A549 (cell line): ENCODE data around the gene CHD6. TPM values are rescaled to one million over a fixed set of nuclear protein-coding genes. Genes with fewer than 3 reads are reported as not detected.
A peak's percentile ranks its signal among the peaks of the same experiment; 100 is the strongest.

Source experiments
- ATAC-seq, 2 experiments: fragments of 200-7000 bp in 1 of 2; fragments of >200 bp in 1 of 2; cut with Nextera tagmentation in 1 of 2; cut with Tn5 transposase in 1 of 2; 3 replicates each; pipeline versions ENCODE4 v1.8.0 to v1.9.1; 2018 to 2020; ENCODE audit warnings: mild to moderate bottlenecking in 1 of 2, moderate library complexity in 1 of 2
- CTCF ChIA-PET: fragments of 300-600 bp; sonication (Branson Sonifier 250); formaldehyde crosslinking; extraction: SDS; loops from one replicate; lab custom pipeline; 2021; ENCODE audit warnings: antibody characterized with exemption, inconsistent platforms; lab: Yijun Ruan, JAX
- POLR2A ChIA-PET: fragments of 350-600 bp; formaldehyde crosslinking; extraction: SDS; loops from one replicate; lab custom pipeline; 2021; ENCODE audit warnings: antibody characterized with exemption, inconsistent platforms; lab: Yijun Ruan, JAX
- DNase-seq, 2 experiments: peaks; one replicate each; pipeline versions ENCODE4 v3.0.0 to v3.0.0-alpha.2; 2011 to 2016; ENCODE audit warnings: low read depth in 1 of 2, low spot score in 1 of 2
- FAIRE-seq: peaks from 2 replicates; lab custom pipeline; 2011; peaks lifted over from hg19 to GRCh38; lab: Jason Lieb, UNC
- H3K27ac ChIP-seq, 2 experiments: fragments of >200 bp; sonication (Bioruptor Twin); formaldehyde crosslinking; 3 replicates each; pipeline ENCODE4 v1.5.1; 2016 to 2017
- H3K4me1 ChIP-seq: fragments of >200 bp; sonication (Bioruptor Twin); formaldehyde crosslinking; 3 replicates; pipeline ENCODE4 v1.6.1; 2016
- H3K4me2 ChIP-seq: fragments of >200 bp; sonication (Bioruptor Twin); formaldehyde crosslinking; 3 replicates; pipeline ENCODE4 v1.6.1; 2016
- H3K4me3 ChIP-seq: fragments of >200 bp; sonication (Bioruptor Twin); formaldehyde crosslinking; 3 replicates; pipeline ENCODE4 v1.5.1; 2016
- H3K9me3 ChIP-seq: fragments of >200 bp; sonication (Bioruptor Twin); formaldehyde crosslinking; 3 replicates; pipeline ENCODE4 v1.6.1; 2016
- CEBPB ChIP-seq, 2 experiments: fragments of >200 bp in 1 of 2; sonication (Bioruptor Twin) in 1 of 2; formaldehyde crosslinking in 1 of 2; IDR thresholded peaks; 2 replicates each; pipeline ENCODE4 v1.6.1; 2012 to 2016
- CHD2 ChIP-seq: fragments of 150-350 bp; IDR thresholded peaks from 2 replicates; pipeline ENCODE4 v1.6.1; 2014; ENCODE audit warnings: low read length; ENCODE audit not compliant: partially characterized antibody
- CHD4 ChIP-seq: fragments of 200-600 bp; sonication (generic); IDR thresholded peaks from 2 replicates; pipeline ENCODE4 v1.6.1; 2016; ENCODE audit warnings: antibody characterized with exemption, mild to moderate bottlenecking, borderline replicate concordance
- ESRRA ChIP-seq: fragments of 150-350 bp; IDR thresholded peaks from 2 replicates; pipeline ENCODE4 v1.6.1; 2014; ENCODE audit warnings: mild to moderate bottlenecking, low read length, borderline replicate concordance
- FOSL2 ChIP-seq, 2 experiments: fragments of 450-650 bp in 1 of 2; fragments of >200 bp in 1 of 2; sonication (Bioruptor Twin) in 1 of 2; formaldehyde crosslinking; IDR thresholded peaks; 2 replicates each; pipeline versions ENCODE4 v1.5.0 to v1.6.1; 2016 to 2020; ENCODE audit warnings: mild to moderate bottlenecking in 1 of 2, moderate library complexity in 1 of 2
- FOXS1 ChIP-seq: fragments of 250-450 bp; sonication (Bioruptor Pico); IDR thresholded peaks from 2 replicates; pipeline ENCODE4 v1.5.0; 2020; ENCODE audit warnings: mild to moderate bottlenecking, moderate library complexity
- GATA3 ChIP-seq: IDR thresholded peaks from 2 replicates; pipeline ENCODE4 v1.6.1; 2012; ENCODE audit warnings: borderline replicate concordance
- HMGXB4 ChIP-seq: fragments of 250-450 bp; sonication (Bioruptor Pico); IDR thresholded peaks from 2 replicates; pipeline ENCODE4 v1.5.0; 2021; ENCODE audit warnings: mild to moderate bottlenecking, moderate library complexity, borderline replicate concordance
- JUN ChIP-seq, 2 experiments: fragments of >200 bp; sonication (Bioruptor Twin); formaldehyde crosslinking; IDR thresholded peaks; 2 replicates in 1 of 2; 3 replicates in 1 of 2; pipeline ENCODE4 v1.6.1; 2016 to 2017
- MAX ChIP-seq: IDR thresholded peaks from 2 replicates; pipeline ENCODE4 v1.6.1; 2012
- NFE2L2 ChIP-seq: fragments of 150-350 bp; conservative IDR thresholded peaks from 2 replicates; pipeline ENCODE4 v1.6.1; 2014; ENCODE audit warnings: low read length
- NPAS2 ChIP-seq: fragments of 250-450 bp; sonication (Bioruptor Pico); IDR thresholded peaks from 2 replicates; pipeline ENCODE4 v1.8.0; 2022; ENCODE audit warnings: mild to moderate bottlenecking, moderate library complexity, borderline replicate concordance
- NR3C1 ChIP-seq: fragments of >200 bp; sonication (Bioruptor Twin); formaldehyde crosslinking; IDR thresholded peaks from 3 replicates; pipeline ENCODE4 v1.6.1; 2017
- PHF8 ChIP-seq: fragments of 200-600 bp; sonication (generic); IDR thresholded peaks from 2 replicates; pipeline ENCODE4 v1.6.1; 2016; ENCODE audit warnings: low read depth, mild to moderate bottlenecking, antibody characterized with exemption, moderate library complexity, borderline replicate concordance
- RCOR1 ChIP-seq: fragments of 150-350 bp; IDR thresholded peaks from 2 replicates; pipeline ENCODE4 v1.6.1; 2014; ENCODE audit warnings: antibody characterized with exemption, low read length, low read depth
- RFX5 ChIP-seq: fragments of 450-650 bp; IDR thresholded peaks from 2 replicates; pipeline ENCODE4 v1.7.1; 2014; ENCODE audit warnings: antibody characterized with exemption, mild to moderate bottlenecking, moderate library complexity
- RNF2 ChIP-seq: fragments of 200-600 bp; sonication (generic); IDR thresholded peaks from 2 replicates; pipeline ENCODE4 v1.6.1; 2016; ENCODE audit warnings: low read depth, mild to moderate bottlenecking, antibody characterized with exemption, moderate library complexity, borderline replicate concordance
- SMC3 ChIP-seq: fragments of >200 bp; sonication (Bioruptor Twin); formaldehyde crosslinking; IDR thresholded peaks from 3 replicates; pipeline ENCODE4 v1.6.1; 2018; ENCODE audit warnings: inconsistent platforms
- SREBF2 ChIP-seq: fragments of 450-650 bp; IDR thresholded peaks from 2 replicates; pipeline ENCODE4 v1.6.1; 2014; ENCODE audit warnings: mild to moderate bottlenecking, moderate library complexity
- USF2 ChIP-seq: fragments of 450-650 bp; IDR thresholded peaks from 2 replicates; pipeline ENCODE4 v1.6.1; 2014; ENCODE audit warnings: antibody characterized with exemption
- ZC3H11A ChIP-seq: fragments of 450-650 bp; IDR thresholded peaks from 2 replicates; pipeline ENCODE4 v1.6.1; 2014; ENCODE audit warnings: antibody characterized with exemption, mild to moderate bottlenecking
- ZFP36 ChIP-seq: fragments of 450-650 bp; IDR thresholded peaks from 2 replicates; pipeline ENCODE4 v1.6.1; 2014; ENCODE audit warnings: borderline replicate concordance; ENCODE audit not compliant: partially characterized antibody
- ZSCAN20 ChIP-seq: fragments of 250-450 bp; sonication (Bioruptor Pico); IDR thresholded peaks from 2 replicates; pipeline ENCODE4 v1.8.0; 2022; ENCODE audit warnings: mild to moderate bottlenecking, moderate library complexity
- WGBS: methylation state at CpG from one replicate; pipeline ENCODE4 v1.1.6; 2017; ENCODE audit errors: missing lambda C conversion rate; 5-methylcytosine and 5-hydroxymethylcytosine counted together
- polyA plus RNA-seq, 4 experiments: library from polyadenylated mRNA; depleted of rRNA in 3 of 4; stranded (reverse); fragments of >200 nt; fragmentation: RNase III in 1 of 4; extraction: RNeasy Plus Mini Kit Qiagen cat#74134 plus additional on column Dnase treatment in 1 of 4; gene quantifications; 2 replicates in 3 of 4; 3 replicates in 1 of 4; pipeline ENCODE4 v1.2.3, GENCODE V29; 2011 to 2017
- TF ChIP-seq, protein P1 (sequence below): fragments of 200-600 bp; sonication (generic); IDR thresholded peaks from 2 replicates; pipeline ENCODE4 v1.6.1; 2016; ENCODE audit warnings: antibody characterized with exemption, mild to moderate bottlenecking, moderate library complexity
- TF ChIP-seq, protein P2 (sequence below): IDR thresholded peaks from 2 replicates; pipeline ENCODE4 v1.6.1; 2012
- TF ChIP-seq, protein P3 (sequence below): IDR thresholded peaks from 2 replicates; pipeline ENCODE4 v1.6.1; 2012; ENCODE audit warnings: low read depth, borderline replicate concordance

CHD6 gene
- polyA plus RNA-seq, 2 of the 4 experiments (the other 2 are of a cell fraction), result 8.2 to 22.6 TPM

DNA sequence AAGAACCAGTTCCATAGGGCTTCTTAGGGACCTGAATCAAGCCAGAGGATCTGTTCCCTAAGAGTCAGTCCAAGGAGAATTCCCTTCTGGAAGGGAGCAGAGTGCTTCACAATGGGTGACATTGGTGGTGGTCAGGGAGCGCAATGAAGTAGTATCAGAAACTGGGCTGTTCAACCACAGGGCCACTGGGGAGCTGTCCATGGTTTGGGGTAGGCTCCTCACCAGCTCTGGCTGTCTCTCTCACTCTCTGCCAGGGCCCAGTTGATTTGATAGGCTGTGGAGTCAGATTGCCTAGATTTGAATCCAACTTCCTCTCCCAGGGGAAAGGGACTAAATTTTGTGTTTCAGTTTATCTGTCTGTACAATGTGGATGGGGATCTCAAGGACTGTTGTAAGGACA lies 36.7 kb upstream of the CHD6 start:
- ATAC-seq, result peak; percentile 58 to 77
- WGBS, result 100% methylated on average over 1 of the region's 1 CpG
- POLR2A ChIA-PET, result no interaction called here
- Histone ChIP-seq H3K9me3 (no peaks in the 10 kb centered on the region), H3K4me1 (no peaks in the 10 kb centered on the region), H3K4me2 (no peak overlapping the region), H3K27ac (no peak overlapping the region), H3K4me3 (no peak overlapping the region)
- TF ChIP-seq ESRRA, result no peak
- TF ChIP-seq, protein P1, sequence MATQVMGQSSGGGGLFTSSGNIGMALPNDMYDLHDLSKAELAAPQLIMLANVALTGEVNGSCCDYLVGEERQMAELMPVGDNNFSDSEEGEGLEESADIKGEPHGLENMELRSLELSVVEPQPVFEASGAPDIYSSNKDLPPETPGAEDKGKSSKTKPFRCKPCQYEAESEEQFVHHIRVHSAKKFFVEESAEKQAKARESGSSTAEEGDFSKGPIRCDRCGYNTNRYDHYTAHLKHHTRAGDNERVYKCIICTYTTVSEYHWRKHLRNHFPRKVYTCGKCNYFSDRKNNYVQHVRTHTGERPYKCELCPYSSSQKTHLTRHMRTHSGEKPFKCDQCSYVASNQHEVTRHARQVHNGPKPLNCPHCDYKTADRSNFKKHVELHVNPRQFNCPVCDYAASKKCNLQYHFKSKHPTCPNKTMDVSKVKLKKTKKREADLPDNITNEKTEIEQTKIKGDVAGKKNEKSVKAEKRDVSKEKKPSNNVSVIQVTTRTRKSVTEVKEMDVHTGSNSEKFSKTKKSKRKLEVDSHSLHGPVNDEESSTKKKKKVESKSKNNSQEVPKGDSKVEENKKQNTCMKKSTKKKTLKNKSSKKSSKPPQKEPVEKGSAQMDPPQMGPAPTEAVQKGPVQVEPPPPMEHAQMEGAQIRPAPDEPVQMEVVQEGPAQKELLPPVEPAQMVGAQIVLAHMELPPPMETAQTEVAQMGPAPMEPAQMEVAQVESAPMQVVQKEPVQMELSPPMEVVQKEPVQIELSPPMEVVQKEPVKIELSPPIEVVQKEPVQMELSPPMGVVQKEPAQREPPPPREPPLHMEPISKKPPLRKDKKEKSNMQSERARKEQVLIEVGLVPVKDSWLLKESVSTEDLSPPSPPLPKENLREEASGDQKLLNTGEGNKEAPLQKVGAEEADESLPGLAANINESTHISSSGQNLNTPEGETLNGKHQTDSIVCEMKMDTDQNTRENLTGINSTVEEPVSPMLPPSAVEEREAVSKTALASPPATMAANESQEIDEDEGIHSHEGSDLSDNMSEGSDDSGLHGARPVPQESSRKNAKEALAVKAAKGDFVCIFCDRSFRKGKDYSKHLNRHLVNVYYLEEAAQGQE, result peak; percentile 86
- TF ChIP-seq SREBF2, result no peak
- CTCF ChIA-PET, result interaction anchor here (1.6 kb wide), 1 partner anchor 38 kb away, joined by 4 read pairs; no protein-coding TSS in a partner anchor
- FAIRE-seq, result no peak
- DNase-seq, result no peak

GRCh38 chr20:41654292-41654691 lies 36.1 kb upstream of the CHD6 start:
- POLR2A ChIA-PET, result no interaction called here
- no peak for DNase-seq
- H3K4me3 ChIP-seq, result no peak overlapping the region
- no peak for FAIRE-seq
- no peaks in the 10 kb centered on the region for H3K9me3 ChIP-seq
- H3K4me2 ChIP-seq, result no peak overlapping the region
- TF ChIP-seq JUN (IDR thresholded peaks at IDR 0.05), result no peak
- no peak for TF ChIP-seq MAX
- no peak for TF ChIP-seq ESRRA
- TF ChIP-seq FOSL2 (IDR thresholded peaks at IDR 0.05), result no peak
- no peak for TF ChIP-seq FOSL2 (CRISPR knock-in tag; IDR thresholded peaks at IDR 0.05)
- no peak for TF ChIP-seq CHD2
- no peak for TF ChIP-seq RNF2
- TF ChIP-seq USF2, result no peak
- no peak for TF ChIP-seq GATA3
- TF ChIP-seq NR3C1, result no peak
- TF ChIP-seq NPAS2, result no peak
- no peak for TF ChIP-seq FOXS1 (CRISPR knock-in tag)
- TF ChIP-seq, all 56 proteins: peak for 0
- CTCF ChIA-PET, result no interaction called here
- WGBS, result 37% methylated on average over 3 of the region's 3 CpGs
- no peak for ATAC-seq
- Histone ChIP-seq H3K27ac (no peak overlapping the region), H3K4me1 (no peaks in the 10 kb centered on the region)

- Histone ChIP-seq H3K4me1 (no peaks in the 10 kb centered on the region), H3K4me3 (no peak overlapping the region), H3K9me3 (no peaks in the 10 kb centered on the region), H3K27ac (no peak overlapping the region), H3K4me2 (no peak overlapping the region)
- ATAC-seq (no peak), FAIRE-seq (no peak), DNase-seq (no peak)
- CTCF ChIA-PET, result interaction anchor here (1.5 kb wide), 1 partner anchor 13 kb away, joined by 4 read pairs; no protein-coding TSS in a partner anchor
- 73% methylated on average over 1 of the region's 1 CpG for WGBS
- POLR2A ChIA-PET, result no interaction called here
- no peak for TF ChIP-seq NR3C1
- no peak for TF ChIP-seq HMGXB4
- TF ChIP-seq, protein P2, sequence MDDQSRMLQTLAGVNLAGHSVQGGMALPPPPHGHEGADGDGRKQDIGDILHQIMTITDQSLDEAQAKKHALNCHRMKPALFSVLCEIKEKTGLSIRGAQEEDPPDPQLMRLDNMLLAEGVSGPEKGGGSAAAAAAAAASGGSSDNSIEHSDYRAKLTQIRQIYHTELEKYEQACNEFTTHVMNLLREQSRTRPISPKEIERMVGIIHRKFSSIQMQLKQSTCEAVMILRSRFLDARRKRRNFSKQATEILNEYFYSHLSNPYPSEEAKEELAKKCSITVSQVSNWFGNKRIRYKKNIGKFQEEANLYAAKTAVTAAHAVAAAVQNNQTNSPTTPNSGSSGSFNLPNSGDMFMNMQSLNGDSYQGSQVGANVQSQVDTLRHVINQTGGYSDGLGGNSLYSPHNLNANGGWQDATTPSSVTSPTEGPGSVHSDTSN, result no peak
- TF ChIP-seq RFX5, result no peak
- no peak for TF ChIP-seq SREBF2
- TF ChIP-seq PHF8, result no peak
- TF ChIP-seq ZFP36, result no peak
- no peak for TF ChIP-seq ZC3H11A
- no peak for TF ChIP-seq ZSCAN20 (CRISPR knock-in tag)
- TF ChIP-seq CHD4, result no peak
- TF ChIP-seq SMC3, result no peak
- no peak for TF ChIP-seq NPAS2
- TF ChIP-seq NFE2L2, result no peak
- no peak for TF ChIP-seq CEBPB (IDR thresholded peaks at IDR 0.05)
- TF ChIP-seq, protein P3, sequence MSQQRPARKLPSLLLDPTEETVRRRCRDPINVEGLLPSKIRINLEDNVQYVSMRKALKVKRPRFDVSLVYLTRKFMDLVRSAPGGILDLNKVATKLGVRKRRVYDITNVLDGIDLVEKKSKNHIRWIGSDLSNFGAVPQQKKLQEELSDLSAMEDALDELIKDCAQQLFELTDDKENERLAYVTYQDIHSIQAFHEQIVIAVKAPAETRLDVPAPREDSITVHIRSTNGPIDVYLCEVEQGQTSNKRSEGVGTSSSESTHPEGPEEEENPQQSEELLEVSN, result no peak
- TF ChIP-seq RCOR1, result no peak
Observed at GRCh38 chr20:41650231-41650948, 32.2 kb upstream of the CHD6 start.
